GM23248 (cell line): ENCODE results near the gene LMCD1. TPM values are rescaled to one million over a fixed set of nuclear protein-coding genes. Genes with fewer than 3 reads are reported as not detected.

ENCODE experiments used
- DNase-seq: peaks from one replicate; pipeline ENCODE4 v3.0.0-alpha.2; 2015
- H2AFZ ChIP-seq: fragments of 200-600 bp; sonication (generic); 2 replicates; pipeline ENCODE4 v1.6.1; 2016; ENCODE audit warnings: antibody characterized with exemption
- H3F3A ChIP-seq: fragments of 200-600 bp; sonication (generic); 2 replicates; pipeline ENCODE4 v1.6.1; 2016; ENCODE audit warnings: mild to moderate bottlenecking, antibody characterized with exemption, mixed run types; ENCODE audit not compliant: insufficient read depth
- H3K27ac ChIP-seq: fragments of 200-600 bp; sonication (generic); 2 replicates; pipeline ENCODE4 v1.5.1; 2016; ENCODE audit warnings: mild to moderate bottlenecking
- H3K27me3 ChIP-seq: fragments of 200-600 bp; sonication (generic); replicated peaks from 2 replicates; pipeline ENCODE4 v1.6.1; 2016; ENCODE audit warnings: mild to moderate bottlenecking; ENCODE audit not compliant: insufficient read depth
- H3K36me3 ChIP-seq: fragments of 200-600 bp; sonication (generic); 2 replicates; pipeline ENCODE4 v1.6.1; 2016; ENCODE audit warnings: low read depth, mild to moderate bottlenecking
- H3K4me1 ChIP-seq: fragments of 200-600 bp; sonication (generic); 2 replicates; pipeline ENCODE4 v1.6.1; 2016; ENCODE audit warnings: mild to moderate bottlenecking; ENCODE audit not compliant: insufficient read depth
- H3K4me2 ChIP-seq: fragments of 200-600 bp; sonication (generic); one replicate; pipeline ENCODE4 v1.6.1; 2016; ENCODE audit warnings: mild to moderate bottlenecking; ENCODE audit not compliant: unreplicated experiment
- H3K4me3 ChIP-seq: fragments of 200-600 bp; sonication (generic); 2 replicates; pipeline ENCODE4 v1.5.1; 2016; ENCODE audit warnings: mild to moderate bottlenecking
- H3K79me2 ChIP-seq: fragments of 200-600 bp; sonication (generic); 2 replicates; pipeline ENCODE4 v1.6.1; 2016; ENCODE audit warnings: mild to moderate bottlenecking; ENCODE audit not compliant: insufficient read depth
- H3K9ac ChIP-seq: fragments of 200-600 bp; sonication (generic); 2 replicates; pipeline ENCODE4 v1.6.1; 2016; ENCODE audit warnings: mild to moderate bottlenecking
- H3K9me2 ChIP-seq: fragments of 200-600 bp; sonication (generic); 2 replicates; pipeline ENCODE4 v1.6.1; 2016; ENCODE audit warnings: mixed run types, mild to moderate bottlenecking, moderate library complexity; ENCODE audit not compliant: insufficient read depth
- H3K9me3 ChIP-seq: fragments of 200-600 bp; sonication (generic); one replicate; pipeline ENCODE4 v1.6.1; 2017; ENCODE audit warnings: low read depth
- H4K20me1 ChIP-seq: fragments of 200-600 bp; sonication (generic); 2 replicates; pipeline ENCODE4 v1.6.0; 2016; ENCODE audit not compliant: insufficient read depth
- EZH2 ChIP-seq: fragments of 200-600 bp; sonication (generic); IDR thresholded peaks from 2 replicates; pipeline ENCODE4 v1.6.1; 2018; ENCODE audit warnings: antibody characterized with exemption, mild to moderate bottlenecking; ENCODE audit not compliant: insufficient read depth, poor library complexity, severe bottlenecking
- EZH2phosphoT487 ChIP-seq: fragments of 200-600 bp; sonication (generic); IDR thresholded peaks from 2 replicates; pipeline ENCODE4 v1.6.1; 2018; ENCODE audit warnings: antibody characterized with exemption, moderate library complexity, mild to moderate bottlenecking, low read depth; ENCODE audit not compliant: insufficient read depth
- WGBS, 2 experiments: methylation state at CpG; one replicate each; pipeline ENCODE4 v1.1.6; 2015 to 2017; ENCODE audit warnings: low lambda C conversion rate in 2 of 2, low coverage in 1 of 2; ENCODE audit errors: missing lambda C conversion rate in 2 of 2; 5-methylcytosine and 5-hydroxymethylcytosine counted together
- in situ Hi-C: fragments of 300-500 bp; cut with MboI; formaldehyde crosslinking; loops from 2 replicates; pipeline ENCODE4 v1.15.0; 2020
- polyA plus RNA-seq: library from polyadenylated mRNA; unstranded; fragments of >200 nt; fragmentation: Nextera tagmentation; extraction: Ambion mirVana; gene quantifications from 2 replicates; pipeline ENCODE4 v1.2.1, GENCODE V29; 2016
- total RNA-seq: library from RNA; depleted of rRNA; stranded (reverse); fragments of >200 nt; shearing (Covaris generic); gene quantifications from 2 replicates; pipeline ENCODE4 v1.2.3, GENCODE V29; 2014

The LMCD1 gene
- total and polyA plus RNA-seq, 2 experiments from 2014 or later, result 187 to 259 TPM

GRCh38 chr3:8576436-8576835 is 74.8 kb downstream of the LMCD1 start:
- Histone ChIP-seq H3K79me2 (no peaks in the 10 kb centered on the region), H3K36me3 (peaks cover 9% of the 10 kb centered on the region; the same call in 1 of the 2 replicates), H3K4me2 (peak overlapping the region; percentile 24), H3K4me1 (peaks cover 34% of the 10 kb centered on the region), H3K27me3 (no peaks in the 10 kb centered on the region), H3K9me2 (0 out of 2 replicates have a peak, but pooled peaks cover 3% of the 10 kb centered on the region), H3F3A (peaks cover 47% of the 10 kb centered on the region), H3K4me3 (no peak overlapping the region), H3K9me3 (no peaks in the 10 kb centered on the region), H3K27ac (peak overlapping the region; percentile 36), H4K20me1 (no peaks in the 10 kb centered on the region), H2AFZ (no peak overlapping the region), H3K9ac (no peak overlapping the region)
- no peak for DNase-seq
- WGBS, 2 experiments, result 96% methylated on average over 6 of the region's 6 CpGs
- TF ChIP-seq EZH2, result no peak
- no peak for TF ChIP-seq EZH2phosphoT487
- in situ Hi-C loops, result no loop called here

GRCh38 chr3:8576841-8577571 is 75.4 kb downstream of the LMCD1 start:
- TF ChIP-seq EZH2, result no peak
- no peak for TF ChIP-seq EZH2phosphoT487
- Histone ChIP-seq H3K4me1 (peaks cover 34% of the 10 kb centered on the region), H3F3A (peaks cover 45% of the 10 kb centered on the region), H3K4me3 (no peak overlapping the region), H3K79me2 (no peaks in the 10 kb centered on the region), H3K27ac (peak overlapping the region; percentile 36), H3K4me2 (peak overlapping the region; percentile 24), H2AFZ (no peak overlapping the region), H3K9me2 (0 out of 2 replicates have a peak, but pooled peaks cover 3% of the 10 kb centered on the region), H4K20me1 (no peaks in the 10 kb centered on the region), H3K9me3 (no peaks in the 10 kb centered on the region), H3K36me3 (peaks cover 6% of the 10 kb centered on the region; the same call in 1 of the 2 replicates), H3K9ac (no peak overlapping the region), H3K27me3 (no peaks in the 10 kb centered on the region)
- peak; percentile 49 for DNase-seq
- in situ Hi-C loops, result no loop called here
- 70 to 71% methylated on average over 5 of the region's 5 CpGs for WGBS, 2 experiments

DNA sequence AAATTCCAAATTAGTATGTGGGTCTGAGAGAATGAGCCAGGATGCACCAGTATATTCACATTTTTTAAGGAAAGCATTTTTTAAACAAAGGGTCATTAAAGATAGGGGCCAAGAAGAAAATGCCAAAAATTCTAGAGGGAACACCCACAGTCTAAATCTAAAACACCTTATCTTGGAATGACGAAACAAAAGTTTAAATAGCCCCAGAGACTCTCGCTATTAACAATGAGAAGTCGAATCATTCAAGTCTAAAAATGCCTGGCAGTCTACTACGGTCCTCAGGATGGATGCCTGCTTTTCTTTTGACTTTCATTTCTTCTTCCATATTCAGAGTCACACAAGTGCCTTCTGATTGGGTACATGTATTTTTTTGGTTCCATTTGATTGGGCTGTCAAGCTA is 76.7 kb downstream of the LMCD1 start:
- Histone ChIP-seq H3K27ac (no peak overlapping the region), H2AFZ (no peak overlapping the region), H3K4me1 (peaks cover 30% of the 10 kb centered on the region), H3K27me3 (no peaks in the 10 kb centered on the region), H3K9ac (no peak overlapping the region), H4K20me1 (no peaks in the 10 kb centered on the region), H3K79me2 (no peaks in the 10 kb centered on the region), H3K4me2 (no peak overlapping the region), H3K36me3 (0 out of 2 replicates have a peak, but pooled peaks cover under 1% of the 10 kb centered on the region), H3K9me2 (no peaks in the 10 kb centered on the region), H3K4me3 (no peak overlapping the region), H3F3A (peaks cover 33% of the 10 kb centered on the region), H3K9me3 (no peaks in the 10 kb centered on the region)
- no peak for TF ChIP-seq EZH2phosphoT487
- no peak for TF ChIP-seq EZH2
- in situ Hi-C loops, result no loop called here
- 93 to 95% methylated on average over 4 of the region's 4 CpGs for WGBS, 2 experiments
- DNase-seq, result no peak

- no peaks in the 10 kb centered on the region for H3K9me2 ChIP-seq
- WGBS, 2 experiments, result 42 to 45% methylated on average over 5 of the region's 5 CpGs
- TF ChIP-seq EZH2phosphoT487, result no peak
- peaks cover 33% of the 10 kb centered on the region for H3F3A ChIP-seq
- in situ Hi-C loops, result no loop called here
- no peaks in the 10 kb centered on the region for H3K27me3 ChIP-seq
- no peak overlapping the region for H3K4me2 ChIP-seq
- no peak overlapping the region for H2AFZ ChIP-seq
- H3K9me3 ChIP-seq, result no peaks in the 10 kb centered on the region
- no peak overlapping the region for H3K27ac ChIP-seq
- no peak overlapping the region for H3K9ac ChIP-seq
- no peaks in the 10 kb centered on the region for H3K79me2 ChIP-seq
- H3K4me3 ChIP-seq, result no peak overlapping the region
- no peaks in the 10 kb centered on the region for H3K36me3 ChIP-seq
- no peak for DNase-seq
- H4K20me1 ChIP-seq, result no peaks in the 10 kb centered on the region
- H3K4me1 ChIP-seq, result peaks cover 22% of the 10 kb centered on the region
Measured at GRCh38 chr3:8579096-8579495, 77.5 kb downstream of the LMCD1 start.
